RWPE2 (cell line): ENCODE results near the gene PKN1.
"Not testable (repeated sequence)": the region's sequence is repeated elsewhere in the genome, so short reads cannot be mapped to it uniquely, and the experiment has no call there.

Experiments used
- ATAC-seq: fragments of 200-7000 bp; cut with Tn5 transposase; 3 replicates; pipeline ENCODE4 v1.9.1; 2021; ENCODE audit warnings: low read depth
- DNase-seq: peaks from one replicate; pipeline ENCODE4 v3.0.0-alpha.2; 2020; ENCODE audit warnings: low spot score
- H3K27ac ChIP-seq: fragments of 450-650 bp; 2 replicates; pipeline ENCODE4 v1.5.1; 2017; ENCODE audit warnings: mild to moderate bottlenecking; ENCODE audit not compliant: poor library complexity, severe bottlenecking
- H3K27me3 ChIP-seq: fragments of 250-450 bp; sonication (Bioruptor Pico); 2 replicates; pipeline ENCODE4 v1.5.1; 2021; ENCODE audit warnings: mild to moderate bottlenecking, moderate library complexity; ENCODE audit not compliant: insufficient read depth, poor library complexity, severe bottlenecking
- H3K36me3 ChIP-seq: fragments of 250-450 bp; sonication (Bioruptor Pico); 2 replicates; pipeline ENCODE4 v1.5.1; 2020; ENCODE audit warnings: low read depth, mild to moderate bottlenecking, moderate library complexity
- H3K4me1 ChIP-seq: fragments of 250-450 bp; sonication (Bioruptor Pico); 2 replicates; pipeline ENCODE4 v1.5.1; 2021; ENCODE audit warnings: mild to moderate bottlenecking, moderate library complexity; ENCODE audit not compliant: insufficient read depth, poor library complexity, severe bottlenecking
- H3K4me3 ChIP-seq: fragments of 250-450 bp; sonication (Bioruptor Pico); 2 replicates; pipeline ENCODE4 v1.5.1; 2021; ENCODE audit warnings: mild to moderate bottlenecking, moderate library complexity; ENCODE audit not compliant: severe bottlenecking
- H3K9me3 ChIP-seq: fragments of 250-450 bp; sonication (Bioruptor Pico); 2 replicates; pipeline ENCODE4 v1.5.1; 2021; ENCODE audit warnings: mild to moderate bottlenecking, moderate library complexity; ENCODE audit not compliant: severe bottlenecking
- TF ChIP-seq, protein P1 (sequence below): fragments of 450-650 bp; IDR thresholded peaks from one replicate; pipeline ENCODE4 v1.5.1; 2017; ENCODE audit warnings: mild to moderate bottlenecking, moderate library complexity; ENCODE audit not compliant: poor library complexity, severe bottlenecking

The PKN1 gene

DNA sequence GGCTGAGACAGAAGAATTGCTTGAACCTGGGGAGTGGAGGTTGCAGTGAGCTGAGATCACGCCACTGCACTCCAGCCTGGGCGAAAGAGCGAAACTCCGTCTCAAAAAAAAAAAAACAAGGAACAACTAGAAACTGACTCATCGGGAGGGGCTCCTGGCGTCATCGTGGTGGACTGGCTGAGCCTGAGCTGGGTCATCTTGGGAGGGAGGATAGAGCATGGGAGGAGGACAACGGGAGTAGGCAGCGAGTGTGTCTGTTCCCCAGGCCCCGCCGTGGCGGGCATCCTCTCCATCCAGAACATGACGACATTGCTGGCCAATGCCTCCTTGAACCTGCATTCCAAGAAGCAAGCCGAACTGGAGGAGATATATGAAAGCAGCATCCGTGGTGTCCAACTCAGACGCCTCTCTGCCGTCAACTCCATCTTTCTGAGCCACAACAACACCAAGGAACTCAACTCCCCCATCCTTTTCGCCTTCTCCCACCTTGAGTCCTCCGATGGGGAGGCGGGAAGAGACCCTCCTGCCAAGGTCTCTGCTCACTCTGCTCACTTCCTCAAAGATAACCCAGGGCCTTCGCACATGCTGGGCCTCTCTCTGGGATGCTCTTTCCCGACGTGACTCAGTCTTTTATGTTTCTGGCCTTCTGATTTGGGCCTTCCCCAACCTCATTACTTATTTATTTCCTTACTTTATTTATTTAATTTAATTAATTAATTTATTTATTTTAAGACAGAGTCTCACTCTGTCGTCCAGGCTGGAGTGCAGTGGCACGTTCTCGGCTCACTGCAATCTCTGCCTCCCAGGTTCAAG, 30.6 kb upstream of the PKN1 start:
- no peaks in the 10 kb centered on the region for H3K9me3 ChIP-seq
- TF ChIP-seq, protein P1, sequence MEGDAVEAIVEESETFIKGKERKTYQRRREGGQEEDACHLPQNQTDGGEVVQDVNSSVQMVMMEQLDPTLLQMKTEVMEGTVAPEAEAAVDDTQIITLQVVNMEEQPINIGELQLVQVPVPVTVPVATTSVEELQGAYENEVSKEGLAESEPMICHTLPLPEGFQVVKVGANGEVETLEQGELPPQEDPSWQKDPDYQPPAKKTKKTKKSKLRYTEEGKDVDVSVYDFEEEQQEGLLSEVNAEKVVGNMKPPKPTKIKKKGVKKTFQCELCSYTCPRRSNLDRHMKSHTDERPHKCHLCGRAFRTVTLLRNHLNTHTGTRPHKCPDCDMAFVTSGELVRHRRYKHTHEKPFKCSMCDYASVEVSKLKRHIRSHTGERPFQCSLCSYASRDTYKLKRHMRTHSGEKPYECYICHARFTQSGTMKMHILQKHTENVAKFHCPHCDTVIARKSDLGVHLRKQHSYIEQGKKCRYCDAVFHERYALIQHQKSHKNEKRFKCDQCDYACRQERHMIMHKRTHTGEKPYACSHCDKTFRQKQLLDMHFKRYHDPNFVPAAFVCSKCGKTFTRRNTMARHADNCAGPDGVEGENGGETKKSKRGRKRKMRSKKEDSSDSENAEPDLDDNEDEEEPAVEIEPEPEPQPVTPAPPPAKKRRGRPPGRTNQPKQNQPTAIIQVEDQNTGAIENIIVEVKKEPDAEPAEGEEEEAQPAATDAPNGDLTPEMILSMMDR, result no peak
- no peaks in the 10 kb centered on the region for H3K27me3 ChIP-seq
- DNase-seq (no peak), ATAC-seq (0 out of 3 replicates have a peak, but pooled peaks have one; percentile 27)
- H3K36me3 ChIP-seq, result peaks cover 34% of the 10 kb centered on the region
- H3K27ac ChIP-seq, result no peak overlapping the region
- H3K4me3 ChIP-seq, result no peak overlapping the region
- H3K4me1 ChIP-seq, result no peaks in the 10 kb centered on the region

DNA sequence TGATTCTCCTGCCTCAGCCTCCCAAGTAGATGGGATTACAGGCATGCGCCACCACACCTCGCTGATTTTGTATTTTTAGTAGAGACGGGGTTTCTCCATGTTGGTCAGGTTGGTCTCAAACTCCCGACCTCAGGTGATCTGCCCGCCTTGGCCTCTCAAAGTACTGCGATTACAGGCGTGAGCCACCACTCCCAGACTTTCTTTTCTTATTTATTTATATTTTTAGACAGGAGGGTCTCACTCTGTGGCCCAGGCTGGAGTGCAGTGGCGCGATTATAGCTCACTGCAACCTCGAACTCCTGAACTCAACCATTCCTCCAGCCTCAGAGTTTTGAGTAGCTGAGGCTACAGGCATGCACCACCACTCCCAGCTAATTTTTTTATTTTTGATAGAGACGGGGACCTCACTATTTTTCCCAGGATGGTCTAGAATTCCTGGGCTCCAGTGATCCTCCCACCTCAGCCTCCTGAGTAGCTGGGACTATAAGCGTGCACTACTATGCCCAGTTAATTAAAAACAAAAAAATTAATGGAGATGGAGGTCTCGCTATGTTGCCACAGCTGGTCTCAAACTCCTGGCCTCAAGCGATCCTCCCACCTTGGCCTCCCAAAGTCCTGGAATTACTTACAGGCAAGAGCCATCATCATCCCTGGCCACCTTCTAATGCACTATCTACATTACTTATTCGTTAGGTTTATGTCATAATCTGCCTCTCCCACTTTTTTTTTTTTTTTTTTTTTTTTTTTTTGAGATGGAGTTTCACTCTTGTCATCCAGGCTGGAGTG, 29.8 kb upstream of the PKN1 start:
- not testable (repeated sequence) for H3K4me1 ChIP-seq, H3K27ac ChIP-seq, ATAC-seq, DNase-seq, H3K9me3 ChIP-seq, H3K27me3 ChIP-seq, H3K4me3 ChIP-seq
- peaks cover 42% of the 10 kb centered on the region for H3K36me3 ChIP-seq

DNA sequence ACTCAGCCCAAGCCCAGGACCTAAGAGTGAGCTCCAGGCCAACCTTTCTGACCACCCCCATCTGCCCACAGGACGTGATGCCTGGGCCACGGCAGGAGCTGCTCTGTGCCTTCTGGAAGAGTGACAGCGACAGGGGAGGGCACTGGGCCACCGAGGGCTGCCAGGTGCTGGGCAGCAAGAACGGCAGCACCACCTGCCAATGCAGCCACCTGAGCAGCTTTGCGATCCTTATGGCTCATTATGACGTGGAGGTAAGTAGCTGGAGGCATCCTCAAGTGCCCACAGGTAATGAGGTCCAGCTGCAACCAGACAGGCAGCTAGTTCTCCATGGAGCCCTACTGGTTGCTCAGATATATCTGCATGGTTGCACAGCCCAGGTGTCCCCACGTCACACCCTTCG, 28.8 kb upstream of the PKN1 start:
- ATAC-seq (no peak), DNase-seq (no peak)
- Histone ChIP-seq H3K4me1 (no peaks in the 10 kb centered on the region), H3K27me3 (no peaks in the 10 kb centered on the region), H3K27ac (no peak overlapping the region), H3K4me3 (no peak overlapping the region), H3K36me3 (peaks cover 52% of the 10 kb centered on the region), H3K9me3 (no peaks in the 10 kb centered on the region)
- TF ChIP-seq, protein P1, result no peak

DNA sequence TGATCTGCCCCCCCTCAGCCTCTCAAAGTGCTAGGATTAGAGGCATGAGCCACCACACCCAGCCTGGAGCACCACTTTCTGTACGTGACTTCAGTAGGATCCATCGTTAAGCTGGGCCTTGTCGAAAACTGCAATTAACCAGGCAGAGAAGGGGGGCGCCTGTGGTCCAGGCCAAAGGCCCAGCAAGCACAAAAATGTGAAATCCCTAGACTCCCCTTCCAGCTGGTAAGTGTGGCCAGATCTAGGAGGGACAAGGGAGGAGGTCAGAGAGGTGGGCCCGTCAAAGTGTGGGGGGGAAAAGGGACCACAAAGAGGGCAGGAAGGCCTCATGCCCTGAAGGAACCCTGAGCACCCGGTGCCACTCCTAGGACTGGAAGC, 27.7 kb upstream of the PKN1 start:
- no peaks in the 10 kb centered on the region for H3K9me3 ChIP-seq
- H3K36me3 ChIP-seq, result peaks cover 60% of the 10 kb centered on the region
- TF ChIP-seq, protein P1, result no peak
- DNase-seq (no peak), ATAC-seq (no peak)
- H3K4me1 ChIP-seq, result no peaks in the 10 kb centered on the region
- H3K4me3 ChIP-seq, result no peak overlapping the region
- no peaks in the 10 kb centered on the region for H3K27me3 ChIP-seq
- H3K27ac ChIP-seq, result no peak overlapping the region

DNA sequence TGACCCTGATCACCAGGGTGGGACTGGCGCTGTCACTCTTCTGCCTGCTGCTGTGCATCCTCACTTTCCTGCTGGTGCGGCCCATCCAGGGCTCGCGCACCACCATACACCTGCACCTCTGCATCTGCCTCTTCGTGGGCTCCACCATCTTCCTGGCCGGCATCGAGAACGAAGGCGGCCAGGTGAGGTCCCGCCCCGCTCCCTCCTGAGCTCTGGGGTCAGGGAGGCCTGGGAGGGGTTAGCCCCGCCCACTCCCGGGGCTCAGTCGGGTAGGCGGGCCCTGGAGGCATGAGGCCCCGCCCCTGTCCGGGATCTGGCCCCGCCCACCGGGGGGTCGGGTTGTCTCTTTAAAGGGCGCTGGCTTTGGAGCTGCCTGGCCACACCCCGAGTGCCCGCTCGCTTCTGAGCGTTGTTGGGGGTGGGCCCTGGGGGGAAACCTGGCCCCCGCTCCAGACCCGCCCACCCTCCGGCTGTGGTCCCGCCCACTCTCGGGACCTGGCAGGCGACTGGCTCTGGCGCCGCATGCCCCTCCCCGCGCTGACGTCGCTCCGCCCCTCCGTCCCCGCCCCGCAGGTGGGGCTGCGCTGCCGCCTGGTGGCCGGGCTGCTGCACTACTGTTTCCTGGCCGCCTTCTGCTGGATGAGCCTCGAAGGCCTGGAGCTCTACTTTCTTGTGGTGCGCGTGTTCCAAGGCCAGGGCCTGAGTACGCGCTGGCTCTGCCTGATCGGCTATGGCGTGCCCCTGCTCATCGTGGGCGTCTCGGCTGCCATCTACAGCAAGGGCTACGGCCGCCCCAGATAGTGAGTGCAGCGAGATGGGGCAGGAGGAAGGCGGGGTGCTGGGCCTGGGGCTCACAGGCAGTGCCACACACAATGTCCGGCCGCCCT, 27.1 kb upstream of the PKN1 start:
- ATAC-seq (peak; percentile 67), DNase-seq (peak; percentile 85)
- TF ChIP-seq, protein P1, result peak; percentile 93
- H3K4me3 ChIP-seq, result no peak overlapping the region
- no peaks in the 10 kb centered on the region for H3K27me3 ChIP-seq
- H3K9me3 ChIP-seq, result no peaks in the 10 kb centered on the region
- H3K27ac ChIP-seq, result no peak overlapping the region
- no peaks in the 10 kb centered on the region for H3K4me1 ChIP-seq
- H3K36me3 ChIP-seq, result peaks cover 63% of the 10 kb centered on the region
